HG03097 (cell line): ENCODE results near the gene MBNL3.

Experiments
- ATAC-seq: cut with Tn5 transposase; IDR thresholded peaks from one replicate; pipeline ENCODE4 v1.9.1; 2021; ENCODE audit not compliant: unreplicated experiment, low FRiP score

Gene MBNL3

DNA sequence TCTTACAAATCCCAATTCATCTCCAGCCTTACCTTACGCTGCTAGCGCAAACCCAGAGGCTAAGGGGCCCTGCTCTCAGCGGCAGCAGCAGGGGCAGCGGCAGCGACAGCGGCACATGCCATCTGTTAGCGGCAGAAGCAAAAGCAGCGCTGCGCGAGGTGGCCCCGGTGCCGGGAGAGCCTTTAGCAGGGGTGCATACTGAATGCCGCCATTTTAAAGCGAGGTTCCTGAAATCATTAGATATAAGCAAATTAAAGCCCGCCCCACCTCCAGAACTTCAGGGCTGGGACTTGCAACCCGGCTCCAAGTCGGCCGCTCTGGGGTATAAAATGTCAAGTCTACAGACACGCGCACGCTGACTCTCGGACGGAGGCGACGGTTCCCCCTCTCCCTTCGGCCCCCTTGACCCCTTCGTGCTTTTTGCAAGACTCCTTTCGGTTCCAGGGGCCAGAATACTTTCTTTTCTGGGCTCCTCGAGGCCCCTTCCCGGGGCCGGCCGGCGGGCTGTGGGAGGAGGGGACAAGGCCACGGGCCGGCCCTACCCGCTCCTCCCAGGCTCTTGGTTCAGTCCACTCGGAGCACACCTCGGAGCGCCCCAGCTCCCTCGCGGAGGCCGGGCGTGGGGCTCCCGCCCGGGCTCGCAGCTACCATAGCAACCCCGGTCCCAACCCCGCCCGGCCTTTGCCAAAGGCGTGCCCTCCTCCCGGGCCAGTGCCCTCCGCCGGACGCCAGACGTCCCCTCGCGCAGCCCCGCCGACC lies at the start of gene MBNL3:
TSS of gene MBNL3 (minus strand) at position 220 of the 759 bp plus-strand sequence. CDS start 49,427 bp downstream, outside the sequence.
- peak; percentile 46 for ATAC-seq

- ATAC-seq: no peak
These were observed 44.6 kb upstream of the MBNL3 start for GRCh38 chrX:132533409-132533808.

DNA sequence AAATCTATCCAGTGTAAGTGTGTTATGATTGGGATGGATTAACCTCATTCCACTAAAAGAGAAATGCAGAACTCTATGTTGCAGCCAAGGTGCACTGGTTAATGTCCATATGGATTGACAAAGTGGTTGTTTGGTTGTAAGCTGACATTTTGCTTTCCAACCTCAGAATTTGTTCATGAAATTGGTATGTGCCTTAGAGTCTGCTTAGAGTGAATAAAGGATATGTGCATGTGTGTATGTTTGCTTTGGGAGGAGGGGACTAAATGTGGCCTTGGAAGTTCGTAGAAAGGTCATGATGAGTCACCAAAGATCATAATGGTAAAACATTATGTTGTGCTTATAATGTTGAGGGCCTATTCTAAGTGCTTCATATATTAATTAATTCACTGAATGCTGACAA lies 44.1 kb upstream of the MBNL3 start:
- ATAC-seq: no peak

- ATAC-seq: no peak
These were observed 43.3 kb upstream of the MBNL3 start for GRCh38 chrX:132532097-132532496.

GRCh38 chrX:132520792-132521191 lies 32.0 kb upstream of the MBNL3 start:
- no peak for ATAC-seq

DNA sequence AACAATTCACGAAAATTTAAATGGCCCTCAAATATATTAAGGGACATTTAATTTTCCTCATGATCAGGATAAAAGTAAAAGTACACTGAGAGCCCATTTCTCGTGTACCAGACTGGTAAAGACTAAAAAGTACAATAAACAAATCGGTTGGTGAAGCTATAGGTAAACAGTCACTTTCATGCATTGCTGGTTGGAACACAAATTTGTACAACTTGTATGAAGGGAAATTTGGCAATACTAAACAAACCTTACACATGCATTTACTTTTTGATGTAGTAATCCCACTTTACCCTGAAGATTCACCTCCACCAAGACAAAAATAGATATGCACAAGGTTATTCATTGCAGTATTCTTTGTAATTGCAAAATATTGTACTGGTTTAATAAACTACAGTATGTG lies 31.4 kb upstream of the MBNL3 start:
- ATAC-seq: no peak

GRCh38 chrX:132518401-132518800 lies 29.6 kb upstream of the MBNL3 start:
- ATAC-seq: no peak

DNA sequence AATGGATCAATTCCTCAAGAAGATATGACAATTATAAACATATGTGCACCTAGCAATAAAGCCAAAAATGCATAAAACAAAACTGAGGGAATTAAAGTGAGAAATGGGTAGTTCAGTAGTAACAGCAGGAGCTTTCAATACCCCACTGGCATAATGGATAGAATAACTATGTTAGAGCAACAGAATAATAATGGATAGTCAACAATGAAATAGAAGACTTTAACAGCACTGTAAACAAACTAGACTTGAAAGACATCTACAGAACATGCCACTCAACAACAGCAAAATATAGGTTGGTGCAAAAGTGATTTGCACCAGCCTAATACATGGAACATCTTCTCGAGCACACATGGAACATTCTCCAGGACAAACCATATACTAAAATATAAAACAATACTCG lies 20.0 kb upstream of the MBNL3 start:
- ATAC-seq: no peak

- ATAC-seq: no peak
These were observed 16.3 kb upstream of the MBNL3 start for GRCh38 chrX:132505116-132505515.

DNA sequence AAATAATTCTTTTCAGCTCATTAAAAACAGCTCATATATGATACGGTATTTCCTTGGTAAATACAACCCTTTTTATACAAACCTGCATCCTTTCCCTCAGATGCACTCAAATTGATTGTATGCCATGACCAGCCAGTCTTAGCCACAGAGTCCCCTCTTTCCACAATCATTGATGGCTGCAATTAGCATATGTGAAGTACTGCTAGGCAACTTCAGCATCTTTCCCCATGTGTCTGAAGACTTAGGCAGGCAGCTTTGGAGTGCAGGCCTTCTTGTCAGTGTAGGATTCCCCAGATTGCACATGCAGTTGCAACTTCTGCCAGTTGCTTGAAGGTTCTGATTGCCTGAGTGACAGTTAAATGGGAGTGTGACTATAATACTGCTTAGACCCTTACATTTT lies 15.6 kb upstream of the MBNL3 start:
- ATAC-seq: no peak

DNA sequence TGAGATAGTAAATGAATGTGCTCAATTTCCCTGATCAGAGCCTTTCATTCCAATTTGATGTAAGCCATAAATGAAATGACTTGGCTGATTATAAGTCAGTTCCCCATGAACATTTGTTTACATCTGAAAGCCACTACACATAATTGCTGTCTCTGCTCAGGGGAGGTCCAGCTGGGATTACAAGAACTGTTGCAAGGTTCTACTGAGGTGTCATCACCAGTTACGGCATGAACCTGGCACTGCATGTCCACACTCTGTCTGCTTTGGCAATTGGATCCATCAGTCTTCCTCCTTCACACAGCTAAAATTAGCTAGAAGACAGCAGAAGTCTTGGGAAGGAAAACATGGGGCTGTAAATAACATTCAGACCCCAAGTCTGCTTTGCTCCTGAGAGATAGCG lies 12.8 kb upstream of the MBNL3 start:
- ATAC-seq: no peak

DNA sequence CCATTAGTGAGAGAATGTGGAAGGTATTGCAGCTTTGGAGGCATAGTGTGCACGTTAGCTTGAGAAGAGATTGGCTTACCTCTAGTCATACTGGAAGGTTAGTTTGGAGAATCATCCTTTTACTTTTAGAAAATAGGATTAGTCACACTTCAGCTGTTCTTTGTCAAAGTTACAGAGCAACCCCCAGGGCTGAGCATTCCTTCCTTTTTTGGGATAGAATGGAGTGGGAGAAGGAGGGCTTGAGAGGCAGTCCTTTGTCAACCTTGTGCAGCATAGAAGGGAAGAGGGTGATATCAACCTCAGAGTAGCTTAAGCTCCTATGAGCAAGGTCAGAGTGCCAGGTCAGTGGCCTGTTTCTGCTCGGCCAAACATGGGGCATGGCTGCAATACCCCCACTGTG lies 8.6 kb upstream of the MBNL3 start:
- ATAC-seq: no peak

DNA sequence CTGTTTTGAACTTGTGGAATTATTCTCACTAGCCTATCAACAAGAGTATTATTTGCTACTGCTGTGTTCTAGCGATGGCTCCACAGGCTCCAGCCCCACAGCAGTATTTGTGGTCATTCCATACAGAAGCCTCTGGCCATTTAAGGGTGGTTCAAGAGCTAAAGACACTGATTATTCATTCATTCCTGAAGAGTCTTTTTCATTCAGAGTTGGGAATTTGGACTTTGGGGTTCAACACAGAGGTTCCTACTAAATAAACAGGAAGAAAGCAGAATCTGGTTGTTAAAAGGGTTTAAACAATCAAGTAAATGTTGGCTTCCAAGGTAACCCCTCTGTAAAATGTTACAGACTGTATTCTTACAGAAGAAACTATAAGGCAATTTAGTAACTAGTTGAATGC lies 4.3 kb upstream of the MBNL3 start:
- ATAC-seq: no peak

GRCh38 chrX:132491191-132491590 lies 2.4 kb upstream of the MBNL3 start:
- peak; percentile 32 for ATAC-seq

- peak; percentile 29 for ATAC-seq
These were observed 961 bp upstream of the MBNL3 start for GRCh38 chrX:132489578-132490419.

GRCh38 chrX:132488180-132488705 lies 595 bp downstream of the MBNL3 start:
- no peak for ATAC-seq

DNA sequence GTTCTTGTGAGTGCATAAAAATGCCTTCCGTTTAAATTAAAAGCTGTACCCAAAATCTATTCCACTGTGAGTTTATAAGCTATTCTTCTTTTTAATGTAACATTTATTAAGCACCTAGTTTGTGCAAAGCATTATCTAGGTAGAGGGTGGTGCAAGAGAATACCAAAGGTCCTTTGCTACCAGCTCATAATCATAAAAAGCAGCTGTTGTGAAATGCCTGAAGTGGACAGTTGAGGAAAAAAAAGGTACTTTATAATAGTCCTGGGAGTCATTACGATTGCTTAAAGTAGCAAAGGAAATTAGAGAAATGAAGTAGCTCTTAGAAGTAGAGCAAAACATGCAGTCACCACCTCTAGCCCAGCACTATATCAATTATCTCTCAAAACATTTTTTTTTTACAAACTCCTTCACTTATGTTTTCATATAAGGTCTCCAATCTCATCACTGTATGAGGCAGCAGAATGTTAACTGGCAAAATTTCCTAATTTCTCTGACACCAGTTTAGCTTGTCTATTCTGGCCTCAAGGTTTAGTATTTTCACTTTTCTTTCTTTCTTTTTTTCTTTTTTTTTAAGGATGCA lies 2.1 kb downstream of the MBNL3 start:
- ATAC-seq: no peak

DNA sequence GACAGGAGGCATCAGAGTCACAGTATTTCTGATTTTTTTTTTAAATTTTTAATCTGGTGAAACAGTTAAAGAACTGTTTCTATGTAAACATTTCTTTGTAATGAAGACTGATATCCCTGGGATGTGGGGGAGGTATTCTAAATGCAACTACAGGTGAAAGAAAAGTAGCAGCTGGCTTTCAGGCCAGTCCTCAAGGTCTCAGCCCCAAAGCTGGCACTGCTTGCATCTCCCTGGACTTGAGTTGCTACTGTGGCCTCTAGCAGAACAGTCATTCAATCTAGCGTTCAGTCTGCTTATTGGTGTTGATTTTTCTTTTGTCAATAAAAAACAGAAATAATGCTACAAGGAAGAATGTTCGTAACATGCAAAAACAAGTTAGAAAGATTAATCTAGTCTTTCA lies 4.9 kb downstream of the MBNL3 start:
- no peak for ATAC-seq

GRCh38 chrX:132483488-132483887 lies 5.3 kb downstream of the MBNL3 start:
- no peak for ATAC-seq

GRCh38 chrX:132482632-132483031 lies 6.2 kb downstream of the MBNL3 start:
- no peak for ATAC-seq

- ATAC-seq: no peak
These were observed 7.4 kb downstream of the MBNL3 start for GRCh38 chrX:132481449-132481848.
